SK-N-SH (cell line): Measurements from ENCODE around the gene TP53I13. TPM values are rescaled to one million over a fixed set of nuclear protein-coding genes. Genes with fewer than 3 reads are reported as not detected.

Source experiments
- CTCF ChIA-PET: fragments of 300-600, 350-600 bp; formaldehyde crosslinking; extraction: SDS; loops from one replicate; lab custom pipeline; 2021; lab: Yijun Ruan, JAX
- POLR2A ChIA-PET: fragments of 350-600 bp; sonication (Branson Sonifier 250); formaldehyde crosslinking; extraction: SDS; loops from one replicate; lab custom pipeline; 2020; ENCODE audit warnings: antibody characterized with exemption, inconsistent platforms; lab: Yijun Ruan, JAX
- DNase-seq: peaks from one replicate; pipeline ENCODE4 v3.0.0; 2012
- H2AFZ ChIP-seq: fragments of 200-600 bp; sonication (generic); 2 replicates; pipeline ENCODE4 v1.8.1; 2016; ENCODE audit warnings: antibody characterized with exemption, mild to moderate bottlenecking, low read depth
- H3F3A ChIP-seq: fragments of 200-600 bp; sonication (generic); replicated peaks from 2 replicates; pipeline ENCODE3; 2016; ENCODE audit warnings: antibody characterized with exemption, mild to moderate bottlenecking; ENCODE audit not compliant: insufficient read depth
- H3K27ac ChIP-seq, 2 experiments: fragments of 200-500 bp in 1 of 2; fragments of 200-600 bp in 1 of 2; sonication (Bioruptor generic) in 1 of 2; sonication (generic), shearing (Covaris generic) in 1 of 2; 2 replicates each; pipeline versions ENCODE4 v1.5.1 to v1.6.1; 2014 to 2016; ENCODE audit warnings: low read depth in 2 of 2, inconsistent platforms in 1 of 2, low read length in 1 of 2, mild to moderate bottlenecking in 1 of 2, mixed read lengths in 1 of 2
- H3K27me3 ChIP-seq: fragments of 200-600 bp; sonication (generic), shearing (Covaris generic); 2 replicates; pipeline ENCODE4 v1.6.1; 2016; ENCODE audit warnings: mixed run types; ENCODE audit not compliant: insufficient read depth
- H3K36me3 ChIP-seq, 2 experiments: fragments of 200-500 bp in 1 of 2; fragments of 200-600 bp in 1 of 2; sonication (Bioruptor generic) in 1 of 2; sonication (generic) in 1 of 2; replicated peaks in 1 of 2; 2 replicates each; pipeline versions ENCODE3 to v1.5.1; 2014 to 2016; ENCODE audit warnings: low read length in 1 of 2, mild to moderate bottlenecking in 1 of 2; ENCODE audit not compliant: insufficient read depth in 2 of 2, control insufficient read depth in 1 of 2
- H3K4me1 ChIP-seq, 2 experiments: fragments of 200-500 bp in 1 of 2; fragments of 200-600 bp in 1 of 2; sonication (Bioruptor generic) in 1 of 2; sonication (generic), shearing (Covaris generic) in 1 of 2; 2 replicates each; pipeline versions ENCODE4 v1.5.1 to v1.6.1; 2014 to 2016; ENCODE audit warnings: low read depth in 1 of 2, low read length in 1 of 2, mixed run types in 1 of 2; ENCODE audit not compliant: insufficient read depth in 2 of 2, control insufficient read depth in 1 of 2
- H3K4me2 ChIP-seq: fragments of 200-600 bp; sonication (generic), shearing (Covaris generic); 2 replicates; pipeline ENCODE4 v1.6.1; 2017; ENCODE audit warnings: mixed run types
- H3K4me3 ChIP-seq, 2 experiments: fragments of 200-500 bp in 1 of 2; fragments of 200-600 bp in 1 of 2; sonication (Bioruptor generic) in 1 of 2; sonication (generic), shearing (Covaris generic) in 1 of 2; 2 replicates each; pipeline versions ENCODE4 v1.5.1 to v1.8.1; 2014 to 2016; ENCODE audit warnings: low read depth in 2 of 2, inconsistent platforms in 1 of 2, low read length in 1 of 2, mild to moderate bottlenecking in 1 of 2, mixed read lengths in 1 of 2, moderate library complexity in 1 of 2
- H3K79me2 ChIP-seq: fragments of 200-600 bp; sonication (generic); 2 replicates; pipeline ENCODE4 v1.8.1; 2017; ENCODE audit warnings: mild to moderate bottlenecking; ENCODE audit not compliant: insufficient read depth
- H3K9ac ChIP-seq: fragments of 200-600 bp; sonication (generic); 2 replicates; pipeline ENCODE4 v1.6.1; 2017; ENCODE audit warnings: mixed run types
- H3K9me2 ChIP-seq: fragments of 200-600 bp; sonication (generic); 2 replicates; pipeline ENCODE4 v1.6.1; 2017; ENCODE audit warnings: mixed run types
- H3K9me3 ChIP-seq: fragments of 200-600 bp; sonication (generic); 2 replicates; pipeline ENCODE4 v1.6.1; 2017; ENCODE audit warnings: mixed run types, mild to moderate bottlenecking, moderate library complexity
- H4K20me1 ChIP-seq: fragments of 200-600 bp; sonication (generic); 2 replicates; pipeline ENCODE4 v1.6.1; 2017; ENCODE audit warnings: mild to moderate bottlenecking, mixed run types; ENCODE audit not compliant: insufficient read depth
- CHD2 ChIP-seq: fragments of 150-350 bp; IDR thresholded peaks from 2 replicates; pipeline ENCODE4 v1.6.1; 2018; ENCODE audit warnings: low read length; ENCODE audit not compliant: partially characterized antibody
- EP300 ChIP-seq, 2 experiments: IDR thresholded peaks; 2 replicates each; pipeline versions ENCODE4 v1.4.0 to v1.6.1; 2012; ENCODE audit warnings: borderline replicate concordance in 1 of 2, low read depth in 1 of 2, low read length in 1 of 2
- FOXJ3 ChIP-seq: sonication (generic); formaldehyde crosslinking; IDR thresholded peaks from 2 replicates; pipeline ENCODE4 v1.5.1; 2020; ENCODE audit warnings: mild to moderate bottlenecking, missing genetic modification reagents
- FOXM1 ChIP-seq: IDR thresholded peaks from 2 replicates; pipeline ENCODE4 v1.4.0; 2012; ENCODE audit warnings: low read depth, mild to moderate bottlenecking
- GABPA ChIP-seq: IDR thresholded peaks from 2 replicates; pipeline ENCODE4 v1.4.0; 2012; ENCODE audit warnings: low read depth, mild to moderate bottlenecking
- IRF3 ChIP-seq: fragments of 150-350 bp; IDR thresholded peaks from 2 replicates; pipeline ENCODE4 v1.6.1; 2016; ENCODE audit warnings: mild to moderate bottlenecking, low read depth, low read length
- JUND ChIP-seq: IDR thresholded peaks from 2 replicates; pipeline ENCODE4 v1.4.0; 2012
- MAX ChIP-seq: IDR thresholded peaks from 2 replicates; pipeline ENCODE4 v1.4.0; 2012; ENCODE audit warnings: low read depth
- MXI1 ChIP-seq: IDR thresholded peaks from 2 replicates; pipeline ENCODE4 v1.6.1; 2012; ENCODE audit warnings: mild to moderate bottlenecking, low read depth, low read length, improper control_type of control experiment
- NFIC ChIP-seq: IDR thresholded peaks from 2 replicates; pipeline ENCODE4 v1.4.0; 2012; ENCODE audit warnings: borderline replicate concordance
- PBX3 ChIP-seq: IDR thresholded peaks from 2 replicates; pipeline ENCODE4; 2012
- POLR2AphosphoS5 ChIP-seq: IDR thresholded peaks from 2 replicates; pipeline ENCODE4 v1.6.1; 2012; ENCODE audit warnings: low read depth, low read length
- RAD21 ChIP-seq: IDR thresholded peaks from 2 replicates; pipeline ENCODE4 v1.6.1; 2012; ENCODE audit warnings: mild to moderate bottlenecking, low read length
- REST ChIP-seq: IDR thresholded peaks from 2 replicates; pipeline ENCODE4 v1.6.1; 2012; ENCODE audit warnings: mild to moderate bottlenecking, low read depth, low read length, moderate library complexity
- RFX5 ChIP-seq: IDR thresholded peaks from 2 replicates; pipeline ENCODE4 v1.6.1; 2012; ENCODE audit warnings: mild to moderate bottlenecking, improper control_type of control experiment, low read length
- TEAD4 ChIP-seq: IDR thresholded peaks from 2 replicates; pipeline ENCODE4 v1.4.0; 2012; ENCODE audit warnings: mild to moderate bottlenecking, borderline replicate concordance; ENCODE audit not compliant: insufficient read depth
- YY1 ChIP-seq: IDR thresholded peaks from 2 replicates; pipeline ENCODE4 v1.4.0; 2012; ENCODE audit warnings: low read depth, mild to moderate bottlenecking
- ZBTB33 ChIP-seq: IDR thresholded peaks from 2 replicates; pipeline ENCODE4 v1.4.0; 2012; ENCODE audit warnings: low read depth, borderline replicate concordance
- WGBS: methylation state at CpG from one replicate; pipeline ENCODE4 v1.1.6; 2017; ENCODE audit warnings: low lambda C conversion rate; 5-methylcytosine and 5-hydroxymethylcytosine counted together
- polyA plus RNA-seq, 3 experiments: library from polyadenylated mRNA; depleted of rRNA; stranded (reverse); fragments of >200 nt; gene quantifications; 2 replicates each; pipeline ENCODE4 v1.2.3, GENCODE V29; 2012
- TF ChIP-seq, protein P1 (sequence below): fragments of 200-600 bp; sonication (generic); IDR thresholded peaks from 2 replicates; pipeline ENCODE4 v1.6.1; 2017; ENCODE audit warnings: antibody characterized with exemption, mild to moderate bottlenecking, moderate library complexity

The TP53I13 gene
- polyA plus RNA-seq, 1 of the 3 experiments (the other 2 are of a cell fraction): 39.2 TPM

DNA sequence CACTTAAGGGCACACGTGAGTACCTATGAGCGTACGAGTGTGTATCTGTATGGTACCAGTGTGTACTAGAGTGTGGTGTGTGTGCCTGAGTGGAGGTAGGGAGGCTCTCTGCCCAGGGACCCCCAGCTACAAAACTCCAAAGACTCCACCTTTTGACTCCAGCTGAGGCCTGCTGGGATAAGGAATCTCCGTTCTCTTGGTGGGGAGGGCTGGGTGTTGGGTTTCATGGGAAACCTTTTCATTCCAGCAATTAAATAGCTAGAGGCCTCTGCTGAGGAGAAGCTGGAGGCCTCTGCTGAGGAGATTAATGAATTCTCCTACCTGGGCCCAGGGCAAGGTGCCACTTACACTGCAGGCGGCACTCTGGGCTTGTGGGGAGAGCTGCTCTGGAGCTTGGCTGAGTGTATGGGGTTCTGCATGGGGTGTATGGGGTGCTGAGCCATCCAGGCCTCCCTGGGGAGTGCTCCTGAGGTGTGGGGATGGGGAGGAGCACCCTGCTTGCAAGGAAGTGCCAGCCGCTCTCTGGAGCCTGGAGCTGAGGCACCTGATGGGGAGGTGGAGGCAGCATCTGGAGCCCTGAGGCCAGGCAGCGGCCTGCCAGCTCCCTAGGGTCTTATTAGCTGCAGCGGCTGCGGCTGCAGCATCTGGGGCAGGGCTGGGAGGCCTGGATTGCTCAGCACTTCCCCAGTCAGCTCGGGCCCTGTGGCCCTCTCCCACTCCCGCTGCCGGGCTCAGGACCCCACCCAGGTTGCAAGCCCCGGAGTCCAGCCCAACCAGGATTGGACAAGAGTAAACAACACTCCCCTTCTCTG lies 29.1 kb downstream of the TP53I13 start:
- no peaks in the 10 kb centered on the region for H3K36me3 ChIP-seq
- H3K9me2 ChIP-seq: no peaks in the 10 kb centered on the region
- H3K4me3 ChIP-seq: no peak overlapping the region; a peak in 1 of 4 replicates
- H3K9ac ChIP-seq: no peak overlapping the region
- no peak for DNase-seq
- H3F3A ChIP-seq: peaks cover 2% of the 10 kb centered on the region
- H3K27me3 ChIP-seq: no peaks in the 10 kb centered on the region
- ChIA-PET CTCF (interaction anchor here (0.6 to 2.9 kb wide), 10 partner anchors 9 to 619 kb away, joined by 3 to 8 read pairs (median 4); no protein-coding TSS in a partner anchor), POLR2A (interaction anchor here (0.9 kb wide), 1 partner anchor 180 kb away, joined by 3 read pairs; no protein-coding TSS in a partner anchor)
- H3K4me2 ChIP-seq: no peak overlapping the region
- H3K9me3 ChIP-seq: no peaks in the 10 kb centered on the region
- peaks cover 4% of the 10 kb centered on the region; the same call in 1 of the 2 replicates for H4K20me1 ChIP-seq
- peaks cover 31% of the 10 kb centered on the region for H3K79me2 ChIP-seq
- peaks cover 8 to 48% of the 10 kb centered on the region in 2 experiments; a peak in 3 of 4 replicates for H3K4me1 ChIP-seq
- 82% methylated on average over 7 of the region's 13 CpGs for WGBS
- peak overlapping the region in 1 of 2 experiments; percentile 32; a peak in 1 of 4 replicates for H3K27ac ChIP-seq
- TF ChIP-seq IRF3 (no peak), CHD2 (no peak), FOXM1 (no peak), REST (no peak), EP300 (IDR thresholded peaks at IDR 0.05; ENCODE audit: borderline replicate concordance in 1 of 2, low read depth in 1 of 2, low read length in 1 of 2) (no peak), NFIC (no peak), JUND (no peak), PBX3 (no peak), TEAD4 (no peak), GABPA (no peak), RFX5 (no peak), YY1 (no peak), FOXJ3 (CRISPR knock-in tag) (no peak), ZBTB33 (no peak), MAX (no peak), POLR2AphosphoS5 (no peak), RAD21 (no peak), MXI1 (no peak)
- TF ChIP-seq, protein P1, sequence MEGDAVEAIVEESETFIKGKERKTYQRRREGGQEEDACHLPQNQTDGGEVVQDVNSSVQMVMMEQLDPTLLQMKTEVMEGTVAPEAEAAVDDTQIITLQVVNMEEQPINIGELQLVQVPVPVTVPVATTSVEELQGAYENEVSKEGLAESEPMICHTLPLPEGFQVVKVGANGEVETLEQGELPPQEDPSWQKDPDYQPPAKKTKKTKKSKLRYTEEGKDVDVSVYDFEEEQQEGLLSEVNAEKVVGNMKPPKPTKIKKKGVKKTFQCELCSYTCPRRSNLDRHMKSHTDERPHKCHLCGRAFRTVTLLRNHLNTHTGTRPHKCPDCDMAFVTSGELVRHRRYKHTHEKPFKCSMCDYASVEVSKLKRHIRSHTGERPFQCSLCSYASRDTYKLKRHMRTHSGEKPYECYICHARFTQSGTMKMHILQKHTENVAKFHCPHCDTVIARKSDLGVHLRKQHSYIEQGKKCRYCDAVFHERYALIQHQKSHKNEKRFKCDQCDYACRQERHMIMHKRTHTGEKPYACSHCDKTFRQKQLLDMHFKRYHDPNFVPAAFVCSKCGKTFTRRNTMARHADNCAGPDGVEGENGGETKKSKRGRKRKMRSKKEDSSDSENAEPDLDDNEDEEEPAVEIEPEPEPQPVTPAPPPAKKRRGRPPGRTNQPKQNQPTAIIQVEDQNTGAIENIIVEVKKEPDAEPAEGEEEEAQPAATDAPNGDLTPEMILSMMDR: no peak
- no peak overlapping the region for H2AFZ ChIP-seq
